Neural progenitor cell (in vitro differentiated cells): ENCODE results near the gene KHDC3L. TPM values are rescaled to one million over a fixed set of nuclear protein-coding genes. Genes with fewer than 3 reads are reported as not detected.

Source experiments
- DNase-seq: peaks from one replicate; pipeline ENCODE4 v3.0.0-alpha.2; 2016; ENCODE audit warnings: low spot score
- H2AFZ ChIP-seq: fragments of 200-600 bp; sonication (generic); replicated peaks from 2 replicates; pipeline ENCODE4 v1.6.1; 2016; ENCODE audit warnings: antibody characterized with exemption
- H3F3A ChIP-seq: fragments of 200-600 bp; sonication (generic); 2 replicates; pipeline ENCODE4 v1.6.1; 2016; ENCODE audit warnings: antibody characterized with exemption, low read depth
- H3K27ac ChIP-seq: fragments of 200-600 bp; sonication (generic); 2 replicates; pipeline ENCODE4 v1.5.1; 2016; ENCODE audit warnings: mild to moderate bottlenecking
- H3K27me3 ChIP-seq: fragments of 200-600 bp; sonication (generic); 2 replicates; pipeline ENCODE4 v1.6.1; 2016; ENCODE audit warnings: mild to moderate bottlenecking, moderate library complexity
- H3K36me3 ChIP-seq: fragments of 200-600 bp; sonication (generic); 2 replicates; pipeline ENCODE4 v1.5.1; 2016
- H3K4me1 ChIP-seq: fragments of 200-600 bp; sonication (generic); 2 replicates; pipeline ENCODE4 v1.6.1; 2016; ENCODE audit warnings: mixed run types
- H3K4me2 ChIP-seq: fragments of 200-600 bp; sonication (generic); 2 replicates; pipeline ENCODE4 v1.6.1; 2016
- H3K4me3 ChIP-seq: fragments of 200-600 bp; sonication (generic); 2 replicates; pipeline ENCODE4 v1.5.1; 2016
- H3K79me2 ChIP-seq: fragments of 200-600 bp; sonication (generic); 2 replicates; pipeline ENCODE4 v1.6.1; 2016; ENCODE audit warnings: low read depth
- H3K9ac ChIP-seq: fragments of 200-600 bp; sonication (generic); 2 replicates; pipeline ENCODE4 v1.6.1; 2016
- H3K9me3 ChIP-seq: fragments of 200-600 bp; sonication (generic); 2 replicates; pipeline ENCODE4 v1.5.1; 2016; ENCODE audit warnings: low read depth
- H4K20me1 ChIP-seq: fragments of 200-600 bp; sonication (generic); 2 replicates; pipeline ENCODE4 v1.6.1; 2016; ENCODE audit warnings: low read depth
- H3K27ac Mint-ChIP-seq: 3 replicates; pipeline ENCODE4 v1.8.0; 2021; ENCODE audit warnings: mixed read lengths
- H3K27me3 Mint-ChIP-seq: 2 replicates; pipeline ENCODE4 v1.8.0; 2022; ENCODE audit warnings: low read depth, mild to moderate bottlenecking, inconsistent platforms, moderate library complexity, mixed read lengths; ENCODE audit not compliant: insufficient read depth
- H3K36me3 Mint-ChIP-seq: 3 replicates; pipeline ENCODE4 v1.8.0; 2021; ENCODE audit warnings: mixed read lengths
- H3K4me1 Mint-ChIP-seq: 3 replicates; pipeline ENCODE4 v1.8.0; 2021; ENCODE audit warnings: mixed read lengths
- H3K4me3 Mint-ChIP-seq: 3 replicates; pipeline ENCODE4 v1.8.0; 2021; ENCODE audit warnings: mild to moderate bottlenecking, moderate library complexity, mixed read lengths
- H3K9me3 Mint-ChIP-seq: 3 replicates; pipeline ENCODE4 v1.8.0; 2020; ENCODE audit warnings: mixed read lengths
- CTCF ChIP-seq: fragments of 200-600 bp; sonication (generic); IDR thresholded peaks from 2 replicates; pipeline ENCODE4 v1.5.1; 2017; ENCODE audit warnings: antibody characterized with exemption, mild to moderate bottlenecking
- EZH2 ChIP-seq: fragments of 200-600 bp; sonication (generic); IDR thresholded peaks from 2 replicates; pipeline ENCODE4 v1.6.1; 2017; ENCODE audit warnings: antibody characterized with exemption, mild to moderate bottlenecking, moderate library complexity
- EZH2phosphoT487 ChIP-seq: fragments of 200-600 bp; sonication (generic); IDR thresholded peaks from 2 replicates; pipeline ENCODE4 v1.6.1; 2017; ENCODE audit warnings: antibody characterized with exemption
- total RNA-seq: library from RNA; depleted of rRNA; stranded (reverse); fragments of >200 nt; gene quantifications from 2 replicates; pipeline ENCODE4 v1.2.3, GENCODE V29; 2015; ENCODE audit warnings: low replicate concordance

Gene KHDC3L
- total RNA-seq, 1 donor from 2014 or later = not detected

GRCh38 chr6:73325656-73326055 lies 36.8 kb upstream of the KHDC3L start:
- no peaks in the 10 kb centered on the region for H3K4me1 Mint-ChIP-seq
- H3K27me3 ChIP-seq = no peaks in the 10 kb centered on the region
- no peak for DNase-seq
- peaks cover 4% of the 10 kb centered on the region for H3K9me3 Mint-ChIP-seq
- H3K27ac Mint-ChIP-seq = no peak overlapping the region
- H3K36me3 Mint-ChIP-seq = no peaks in the 10 kb centered on the region
- H3K27ac ChIP-seq = no peak overlapping the region
- no peaks in the 10 kb centered on the region for H3F3A ChIP-seq
- TF ChIP-seq CTCF (no peak), EZH2phosphoT487 (no peak), EZH2 (no peak)
- no peaks in the 10 kb centered on the region for H3K4me1 ChIP-seq
- no peaks in the 10 kb centered on the region for H3K27me3 Mint-ChIP-seq
- no peaks in the 10 kb centered on the region for H3K79me2 ChIP-seq
- H3K4me2 ChIP-seq = no peak overlapping the region
- no peak overlapping the region for H2AFZ ChIP-seq
- H3K36me3 ChIP-seq = no peaks in the 10 kb centered on the region
- no peaks in the 10 kb centered on the region for H4K20me1 ChIP-seq
- H3K9me3 ChIP-seq = no peaks in the 10 kb centered on the region
- no peak overlapping the region for H3K4me3 Mint-ChIP-seq
- no peak overlapping the region for H3K9ac ChIP-seq
- no peak overlapping the region for H3K4me3 ChIP-seq

DNA sequence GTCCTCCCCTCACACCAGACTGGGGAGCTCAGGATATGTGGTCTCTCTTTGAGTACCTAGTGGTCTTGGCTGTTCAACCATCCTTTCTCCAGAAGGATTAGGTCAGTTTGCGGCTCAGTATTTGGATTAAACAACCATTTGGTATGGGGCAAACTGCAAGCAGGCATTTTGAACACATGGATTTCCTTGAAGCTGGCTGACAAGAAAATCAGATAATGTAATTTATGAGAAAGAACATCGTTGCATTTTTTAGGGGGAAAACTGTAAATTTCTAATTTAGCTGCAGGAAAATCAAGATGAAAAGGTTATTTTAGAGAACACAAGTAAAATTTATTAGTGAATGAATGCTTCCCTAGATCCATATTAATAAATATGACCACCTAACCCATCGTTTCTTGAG lies 33.7 kb upstream of the KHDC3L start:
- H3K36me3 ChIP-seq = no peaks in the 10 kb centered on the region
- no peak overlapping the region for H3K4me3 ChIP-seq
- no peaks in the 10 kb centered on the region for H3K9me3 ChIP-seq
- H3F3A ChIP-seq = no peaks in the 10 kb centered on the region
- H3K36me3 Mint-ChIP-seq = no peaks in the 10 kb centered on the region
- no peak overlapping the region for H3K27ac ChIP-seq
- H3K9ac ChIP-seq = no peak overlapping the region
- H3K79me2 ChIP-seq = no peaks in the 10 kb centered on the region
- H4K20me1 ChIP-seq = no peaks in the 10 kb centered on the region
- DNase-seq = no peak
- H3K27me3 ChIP-seq = no peaks in the 10 kb centered on the region
- no peak overlapping the region for H2AFZ ChIP-seq
- H3K4me3 Mint-ChIP-seq = no peak overlapping the region
- no peaks in the 10 kb centered on the region for H3K27me3 Mint-ChIP-seq
- no peak overlapping the region for H3K27ac Mint-ChIP-seq
- H3K4me2 ChIP-seq = no peak overlapping the region
- H3K9me3 Mint-ChIP-seq = no peaks in the 10 kb centered on the region
- TF ChIP-seq EZH2phosphoT487 (no peak), EZH2 (no peak), CTCF (no peak)
- H3K4me1 Mint-ChIP-seq = no peaks in the 10 kb centered on the region
- H3K4me1 ChIP-seq = no peaks in the 10 kb centered on the region

DNA sequence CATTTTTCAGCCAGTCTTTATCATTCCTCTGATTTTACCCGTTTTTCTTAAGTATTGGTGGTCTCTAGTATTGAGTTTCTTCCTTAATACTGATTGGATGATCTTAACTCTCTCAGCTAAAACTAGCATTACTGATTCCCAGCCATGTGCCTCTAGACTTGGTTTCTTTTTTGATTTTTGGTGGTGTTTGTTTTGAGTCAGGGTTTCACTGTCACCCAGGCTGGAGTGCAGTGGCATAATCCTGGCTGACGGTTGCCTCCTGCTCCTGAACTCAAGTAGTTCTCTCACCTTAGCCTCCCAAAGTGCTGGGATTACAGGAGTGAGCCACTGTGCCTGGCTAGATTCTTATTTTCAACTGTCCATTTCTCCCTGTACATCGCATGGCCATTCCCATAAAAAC lies 33.3 kb upstream of the KHDC3L start:
- no peaks in the 10 kb centered on the region for H3K36me3 Mint-ChIP-seq
- H3K27ac Mint-ChIP-seq = no peak overlapping the region
- Histone ChIP-seq H3K27ac (no peak overlapping the region), H3K9ac (no peak overlapping the region), H2AFZ (no peak overlapping the region), H3K4me3 (no peak overlapping the region), H4K20me1 (no peaks in the 10 kb centered on the region), H3K36me3 (no peaks in the 10 kb centered on the region), H3K79me2 (no peaks in the 10 kb centered on the region), H3K9me3 (no peaks in the 10 kb centered on the region), H3F3A (no peaks in the 10 kb centered on the region), H3K27me3 (no peaks in the 10 kb centered on the region), H3K4me1 (no peaks in the 10 kb centered on the region), H3K4me2 (no peak overlapping the region)
- H3K4me1 Mint-ChIP-seq = no peaks in the 10 kb centered on the region
- TF ChIP-seq EZH2 (no peak), CTCF (no peak), EZH2phosphoT487 (no peak)
- DNase-seq = no peak
- no peak overlapping the region for H3K4me3 Mint-ChIP-seq
- no peaks in the 10 kb centered on the region for H3K27me3 Mint-ChIP-seq
- no peaks in the 10 kb centered on the region for H3K9me3 Mint-ChIP-seq
